OCI-LY3 (cell line): ENCODE data around the gene PLEKHH2.
A peak's percentile ranks its signal among the peaks of the same experiment; 100 is the strongest.

Source experiments
- CTCF ChIP-seq: fragments of 200-600, 300-600 bp; sonication (generic); IDR thresholded peaks from 2 replicates; pipeline ENCODE4 v1.5.1; 2014; ENCODE audit warnings: antibody characterized with exemption, low read length, low read depth
- EZH2phosphoT487 ChIP-seq: fragments of 200-600 bp; shearing (Covaris generic); IDR thresholded peaks from 2 replicates; pipeline ENCODE4 v1.6.1; 2018; ENCODE audit warnings: antibody characterized with exemption, mixed run types, low read depth

- no peak for TF ChIP-seq EZH2phosphoT487
- peak; percentile 65 for TF ChIP-seq CTCF
These were observed 31.9 kb upstream of the PLEKHH2 start for GRCh38 chr2:43605079-43605655.
